Measurements from ENCODE around the gene PCDHA2.
"Not testable (repeated sequence)": the region's sequence is repeated elsewhere in the genome, so short reads cannot be mapped to it uniquely, and the experiment has no call there.

PCDHA2 gene

GRCh38 chr5:140794595-140795258 lies at the start of gene PCDHA2:
Gene PCDHA2 (plus strand): TSS chr5:140794852.
- DNase-seq: no peak

- no peak for DNase-seq
Observed at GRCh38 chr5:140753561-140753960, 41.1 kb upstream of the PCDHA2 start.

GRCh38 chr5:140764177-140764973 lies 30.3 kb upstream of the PCDHA2 start:
- no peak for DNase-seq

GRCh38 chr5:140767444-140767843 lies 27.2 kb upstream of the PCDHA2 start:
- no peak for DNase-seq

GRCh38 chr5:140780512-140780911 lies 14.1 kb upstream of the PCDHA2 start:
- DNase-seq: no peak

GRCh38 chr5:140785905-140786686 lies 8.6 kb upstream of the PCDHA2 start, which contains the start of gene PCDHA1:
Gene PCDHA1 (plus strand): TSS chr5:140786140.
- DNase-seq: no peak

- DNase-seq: not testable (repeated sequence)
Observed at GRCh38 chr5:140787422-140787821, 7.2 kb upstream of the PCDHA2 start.

- DNase-seq: not testable (repeated sequence)
Observed at GRCh38 chr5:140787849-140788504, 6.7 kb upstream of the PCDHA2 start.

GRCh38 chr5:140791089-140791488 lies 3.6 kb upstream of the PCDHA2 start:
- DNase-seq: no peak

- no peak for DNase-seq
Observed at GRCh38 chr5:140795259-140795641, 598 bp downstream of the PCDHA2 start.

GRCh38 chr5:140796072-140796717 lies 1.5 kb downstream of the PCDHA2 start:
- not testable (repeated sequence) for DNase-seq

- DNase-seq: no peak
Observed at GRCh38 chr5:140796718-140797095, 2.1 kb downstream of the PCDHA2 start.

GRCh38 chr5:140800816-140801493 lies 6.3 kb downstream of the PCDHA2 start, which contains the start of gene PCDHA3:
Gene PCDHA3 (plus strand): TSS chr5:140801057.
- no peak for DNase-seq

GRCh38 chr5:140801494-140801841 lies 6.8 kb downstream of the PCDHA2 start:
- DNase-seq: no peak

GRCh38 chr5:140802381-140802780 lies 7.7 kb downstream of the PCDHA2 start:
- not testable (repeated sequence) for DNase-seq

GRCh38 chr5:140802781-140803271 lies 8.2 kb downstream of the PCDHA2 start:
- no peak for DNase-seq

GRCh38 chr5:140806834-140807775 lies 12.5 kb downstream of the PCDHA2 start, which contains the start of gene PCDHA4:
Gene PCDHA4 (plus strand): TSS chr5:140807068.
- no peak for DNase-seq

GRCh38 chr5:140808241-140808888 lies 13.7 kb downstream of the PCDHA2 start:
- DNase-seq: not testable (repeated sequence)

GRCh38 chr5:140808889-140809291 lies 14.2 kb downstream of the PCDHA2 start:
- DNase-seq: no peak
